Kidney tubule cell (primary cell): ENCODE data around the gene MCF2.
"Not testable (repeated sequence)": the region's sequence is repeated elsewhere in the genome, so short reads cannot be mapped to it uniquely, and the experiment has no call there.

Experiments used
- DNase-seq: peaks from one replicate; pipeline ENCODE4 v3.0.0-alpha.2; 2018; ENCODE audit warnings: low spot score

Gene MCF2

DNA sequence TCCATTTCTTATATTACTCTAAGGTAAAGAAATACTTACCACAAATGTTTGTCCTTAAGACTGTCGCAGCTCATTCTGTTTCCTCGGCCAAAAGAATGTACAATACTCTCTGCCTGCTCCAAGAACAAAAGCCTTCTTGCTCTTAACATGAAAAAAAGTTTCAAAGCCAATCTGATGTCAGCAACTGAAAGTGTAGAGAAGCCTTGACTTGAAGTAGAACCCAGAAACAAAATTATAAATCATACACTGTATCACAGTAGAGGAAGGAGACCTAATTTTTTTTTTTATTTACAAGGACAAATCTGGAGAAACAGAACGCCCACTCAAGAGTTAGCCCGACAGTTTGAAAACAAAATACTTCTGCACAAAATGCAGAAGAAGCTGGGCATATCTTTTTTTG, at the start of gene MCF2:
Gene MCF2 (minus strand): TSS at position 101 of the 400 bp plus-strand sequence. CDS start 56,423 bp downstream, outside the sequence.
- DNase-seq, result no peak

DNA sequence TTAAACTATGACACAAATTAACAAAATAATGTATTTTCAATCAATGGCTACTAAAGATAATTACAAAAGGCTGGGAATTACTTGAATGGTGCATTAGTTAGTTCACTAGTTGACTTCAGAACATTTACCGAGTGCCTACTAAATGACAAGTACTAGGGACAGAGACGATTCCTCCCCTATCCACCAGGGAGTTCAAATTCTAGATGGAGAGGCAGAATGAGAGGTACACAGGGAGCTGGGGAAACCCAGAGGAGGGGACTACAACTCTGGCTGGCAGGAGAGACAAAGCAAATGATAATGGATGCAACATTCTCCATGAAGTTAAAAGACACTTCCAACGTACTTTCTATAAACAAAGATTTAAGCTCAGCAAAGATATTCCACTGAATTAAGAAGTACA, 43.1 kb upstream of the MCF2 start:
- DNase-seq, result no peak

DNA sequence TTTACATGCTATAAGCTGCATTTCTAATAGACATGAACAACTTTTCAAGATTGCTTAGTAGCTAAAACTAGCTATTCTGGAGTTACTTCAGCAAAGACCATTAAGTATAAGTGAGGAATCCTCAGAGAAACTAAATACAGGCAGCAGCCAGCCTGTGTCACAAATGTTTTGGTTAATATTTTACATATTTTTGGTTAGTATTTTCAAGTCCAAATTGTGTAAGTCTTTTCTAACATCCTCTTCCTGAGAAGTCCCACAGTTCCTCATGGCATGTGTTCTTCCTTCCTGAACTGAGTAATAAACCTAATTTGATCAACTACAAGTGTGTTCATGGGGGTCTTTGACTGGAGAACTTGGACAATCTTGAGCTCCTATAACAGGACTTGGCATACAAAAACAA, 42.4 kb upstream of the MCF2 start:
- peak; percentile 9 for DNase-seq

DNA sequence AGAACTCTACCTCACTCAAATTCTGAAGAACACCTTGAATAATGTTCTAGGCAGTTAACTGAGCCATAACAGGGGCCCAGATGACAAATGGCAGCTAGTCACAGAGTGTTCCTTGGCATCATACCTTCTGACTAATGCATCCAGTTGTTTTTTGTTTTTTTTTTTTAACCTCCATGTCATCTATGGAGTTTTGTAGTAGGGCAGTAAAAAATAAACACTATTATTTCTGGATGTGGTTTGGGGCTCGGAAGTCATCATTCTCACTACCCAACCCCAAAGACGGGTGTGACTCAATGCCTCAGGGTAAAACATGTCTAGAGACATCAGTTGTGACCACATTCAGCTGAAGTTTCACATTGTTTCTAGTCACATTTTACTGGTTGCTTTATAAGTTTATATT, 31.2 kb upstream of the MCF2 start:
- DNase-seq, result peak; percentile 47

DNA sequence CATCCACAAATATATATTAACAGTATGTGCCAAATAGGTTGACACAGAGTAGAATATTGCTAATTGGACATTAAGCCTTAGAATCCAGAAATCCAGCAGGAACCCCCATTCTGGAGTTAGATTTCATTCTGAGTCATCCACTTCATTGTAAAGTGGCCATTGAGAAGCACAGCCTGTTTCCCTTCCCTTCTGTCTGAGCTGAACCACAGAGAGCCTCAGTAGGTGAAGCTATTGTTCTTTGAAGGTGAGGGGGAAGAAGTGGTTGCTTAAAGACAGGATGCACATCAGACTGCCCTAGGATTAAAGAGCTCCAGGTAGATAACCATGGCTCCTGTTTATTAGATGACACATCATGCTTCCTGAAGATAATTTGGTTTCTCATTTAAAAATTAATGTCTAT, 30.6 kb upstream of the MCF2 start:
- DNase-seq, result peak; percentile 56

DNA sequence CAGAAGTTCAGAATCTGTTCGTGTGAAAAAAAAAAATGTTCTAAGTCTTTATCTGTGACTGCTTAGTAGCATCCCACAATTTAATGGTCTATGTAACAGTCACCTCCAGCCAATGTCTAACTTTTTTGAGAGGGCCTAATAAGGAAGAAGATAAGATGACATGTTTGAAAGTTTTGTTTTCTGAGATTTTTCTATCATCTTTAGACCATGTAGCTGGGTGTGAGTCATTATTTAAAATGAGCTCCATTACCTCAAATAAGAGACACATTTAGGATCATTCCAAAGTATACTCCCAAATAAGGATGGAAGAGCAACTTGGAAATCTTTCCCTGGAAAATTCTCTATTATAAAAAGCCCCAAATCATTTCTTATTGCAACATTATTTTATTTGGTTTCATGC, 28.2 kb upstream of the MCF2 start:
- no peak for DNase-seq

GRCh38 chrX:139734996-139735395, 27.0 kb upstream of the MCF2 start:
- no peak for DNase-seq

DNA sequence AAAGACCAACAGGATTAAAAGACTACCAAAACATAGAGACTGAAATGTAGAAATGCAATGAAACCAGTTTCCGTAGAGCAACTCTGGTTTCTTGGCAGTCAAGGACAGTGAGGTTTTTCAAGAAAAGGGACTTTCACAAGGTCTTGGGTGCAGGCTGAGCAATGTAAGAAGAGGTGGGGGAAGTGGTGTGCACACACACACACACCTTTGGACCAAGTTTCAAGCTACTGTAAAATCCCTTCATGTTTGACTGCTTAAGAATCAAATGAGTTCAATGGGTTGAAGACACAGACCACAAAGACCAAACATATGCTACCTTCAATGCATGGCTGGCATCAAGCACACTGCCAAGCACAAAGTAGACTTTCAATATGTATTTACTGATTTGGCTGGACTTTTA, 17.8 kb upstream of the MCF2 start:
- no peak for DNase-seq

GRCh38 chrX:139724626-139725025, 16.7 kb upstream of the MCF2 start:
- no peak for DNase-seq

DNA sequence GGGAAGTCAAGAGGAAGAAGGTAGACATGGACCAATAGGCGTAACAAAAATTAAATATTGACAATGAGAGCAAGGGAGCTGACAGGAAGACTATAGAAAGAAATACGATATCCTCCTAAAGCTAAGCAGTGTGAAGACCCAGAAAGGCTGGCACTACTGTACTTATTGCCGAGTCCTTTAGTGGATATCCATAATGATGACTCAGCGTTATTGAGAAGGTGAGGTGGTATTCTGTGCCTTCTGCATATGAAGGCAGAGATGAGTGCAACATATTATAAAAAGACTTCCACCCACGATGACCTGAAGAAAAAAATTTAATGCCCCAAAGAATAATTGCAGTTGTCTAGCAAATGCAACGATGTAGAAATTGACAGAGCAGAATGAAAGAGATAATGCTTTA, 13.0 kb upstream of the MCF2 start:
- DNase-seq, result peak; percentile 9

DNA sequence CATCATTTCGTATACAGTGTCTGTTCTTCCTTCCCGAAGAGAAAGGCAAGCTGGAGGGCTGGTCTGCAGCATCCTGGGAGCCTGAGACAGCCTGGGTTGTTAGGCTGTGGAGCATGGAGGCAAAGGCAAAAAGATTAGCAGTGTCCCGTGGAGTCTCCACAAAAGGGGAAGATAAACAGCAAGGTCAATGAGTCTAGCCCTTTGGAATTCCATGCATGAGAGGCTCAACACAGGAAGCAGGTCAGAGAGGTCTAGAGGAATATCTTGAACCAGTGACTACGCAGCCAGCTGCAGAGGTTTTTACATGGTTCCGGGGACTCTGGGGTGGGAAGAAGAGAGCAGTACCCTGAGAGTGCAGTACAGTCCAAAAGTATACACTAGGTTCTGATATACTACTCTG, 12.2 kb upstream of the MCF2 start:
- peak; percentile 87 for DNase-seq

- DNase-seq, result no peak
These were observed 5.3 kb downstream of the MCF2 start for GRCh38 chrX:139702658-139703057.

DNA sequence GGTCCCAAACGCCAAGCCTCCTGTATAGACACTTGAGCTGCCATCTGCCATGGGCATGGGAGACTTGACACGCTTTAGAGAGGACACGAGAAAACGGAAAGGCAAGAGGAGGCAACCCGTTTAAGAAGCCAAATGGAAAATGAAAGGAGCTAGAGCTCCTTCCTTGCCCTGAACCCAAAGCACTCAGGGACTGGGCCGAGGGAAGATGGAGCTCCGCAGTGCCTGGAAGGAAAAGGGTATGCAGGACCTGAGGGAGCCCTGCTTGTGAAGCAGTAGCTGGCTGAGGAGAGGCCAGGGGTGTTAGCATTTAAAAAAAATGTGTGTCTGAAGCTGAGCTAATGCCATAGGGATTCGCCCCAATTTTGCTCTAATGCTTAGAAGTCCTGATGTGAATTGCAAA, 15.1 kb downstream of the MCF2 start:
- no peak for DNase-seq

DNA sequence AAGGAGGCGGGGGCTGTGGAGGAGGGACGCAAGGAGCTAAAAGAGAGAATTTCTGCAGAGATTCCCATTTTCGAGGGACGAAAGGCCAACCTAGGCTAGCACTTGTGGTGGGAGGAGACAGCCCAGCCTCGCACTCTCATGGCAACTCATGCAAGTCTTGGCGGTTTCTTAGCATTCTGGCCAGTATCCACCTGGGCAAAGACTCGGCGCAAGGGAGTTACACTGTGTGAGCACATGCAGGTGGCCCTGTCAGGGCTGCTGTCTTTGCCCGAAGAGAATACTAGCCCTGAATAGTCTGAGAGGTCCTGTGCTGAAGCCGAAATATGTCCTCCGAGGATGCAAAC, 15.5 kb downstream of the MCF2 start:
- DNase-seq, result peak; percentile 4

- DNase-seq, result peak; percentile 9
These were observed 16.0 kb downstream of the MCF2 start for GRCh38 chrX:139691843-139692505.

GRCh38 chrX:139691493-139691842, 16.5 kb downstream of the MCF2 start:
- peak; percentile 4 for DNase-seq

GRCh38 chrX:139685175-139685574, 22.8 kb downstream of the MCF2 start:
- DNase-seq, result not testable (repeated sequence)

DNA sequence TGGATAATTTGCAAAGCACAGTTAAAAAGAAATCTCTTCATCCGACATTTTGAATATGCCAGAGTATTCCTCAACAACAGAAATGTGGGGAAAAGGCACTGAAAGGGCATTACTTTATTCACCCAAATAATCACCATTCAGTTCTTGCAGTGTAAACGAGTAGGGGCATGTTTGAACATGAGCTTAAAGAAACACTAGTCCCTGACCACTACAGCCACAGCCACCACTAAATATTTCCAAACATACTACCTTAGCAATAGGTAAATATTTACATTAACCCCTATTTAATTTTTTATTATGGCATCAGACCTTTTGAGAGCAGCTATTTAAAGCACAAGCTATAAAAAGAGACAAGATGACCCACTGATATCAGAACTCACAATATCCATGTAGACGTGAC, 27.6 kb downstream of the MCF2 start:
- DNase-seq, result no peak

- no peak for DNase-seq
These were observed 60.4 kb downstream of the MCF2 start for GRCh38 chrX:139647597-139647996.

DNA sequence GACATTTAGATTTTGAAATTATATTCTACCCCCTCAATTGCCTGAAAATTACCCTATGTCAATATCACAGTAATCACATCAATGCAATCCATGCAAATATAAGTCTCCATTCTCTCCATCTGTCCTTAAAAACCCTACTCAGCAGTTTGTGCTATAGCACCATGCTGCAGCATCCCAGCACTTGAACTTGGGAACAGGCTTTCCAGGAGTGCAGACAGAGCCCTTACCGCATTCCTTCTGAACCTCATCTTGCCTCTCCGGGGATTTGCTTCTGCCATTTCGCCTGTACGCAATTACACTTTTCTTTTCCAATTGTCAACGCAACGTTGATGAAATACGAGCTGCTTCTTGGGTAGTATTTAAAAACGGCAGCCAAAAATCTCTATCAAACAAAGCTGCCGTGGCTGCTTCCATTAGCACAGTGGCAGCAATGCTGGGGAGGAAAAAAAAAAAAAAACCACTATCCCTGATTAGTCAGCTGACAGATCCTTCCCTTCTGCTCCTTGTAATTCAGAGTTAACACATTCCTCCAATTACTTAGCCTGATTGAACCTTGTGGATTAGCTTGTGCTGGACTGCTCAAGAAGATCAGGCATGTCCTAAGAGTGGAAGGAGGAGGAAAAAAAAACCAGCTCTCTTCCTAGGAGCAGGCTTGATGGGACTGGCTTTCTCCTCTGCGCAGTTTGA, 65.6 kb downstream of the MCF2 start:
- peak; percentile 2 for DNase-seq

DNA sequence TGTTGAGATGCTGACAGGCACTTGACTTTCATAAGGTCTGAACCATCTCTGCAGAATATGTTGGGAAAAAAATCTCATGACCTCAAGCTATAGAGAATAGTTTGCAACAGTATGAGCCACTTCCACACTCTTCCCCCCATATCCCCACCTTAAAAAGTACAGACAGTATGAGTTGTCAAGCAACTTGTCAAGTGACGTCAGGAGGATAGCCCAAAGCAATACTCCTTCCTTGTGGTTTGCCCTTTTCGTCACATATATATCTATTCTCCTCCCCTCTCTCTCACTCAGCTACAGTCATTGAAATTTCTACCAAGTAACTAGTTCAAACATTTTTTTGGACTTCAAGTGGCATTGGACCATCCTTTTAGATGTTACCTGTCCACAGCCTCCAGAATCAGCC, 67.7 kb downstream of the MCF2 start:
- no peak for DNase-seq

- no peak for DNase-seq
These were observed 68.7 kb downstream of the MCF2 start for GRCh38 chrX:139639253-139639652.

- DNase-seq, result no peak
These were observed 107.9 kb downstream of the MCF2 start for GRCh38 chrX:139600105-139600504.

DNA sequence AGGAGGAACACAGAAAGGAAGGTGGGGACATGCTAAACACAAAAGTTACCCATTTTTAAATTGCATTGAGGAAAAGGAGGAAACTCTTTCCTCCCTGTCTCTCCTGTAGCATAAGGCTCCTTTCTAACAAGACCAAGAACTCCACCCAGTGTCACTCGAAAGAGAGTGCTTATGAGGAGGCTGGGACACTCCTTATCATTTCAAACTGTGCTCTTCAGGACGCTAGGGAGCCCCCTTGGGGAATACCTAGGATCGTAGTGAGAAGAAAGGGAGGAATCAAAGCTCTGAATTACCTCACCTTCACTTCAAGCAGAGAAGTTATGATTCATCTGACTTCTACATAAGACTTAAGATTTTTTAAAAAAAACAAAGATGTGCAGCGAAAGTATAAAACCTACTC, 111.9 kb downstream of the MCF2 start:
- no peak for DNase-seq
